WI38 (cell line): Measurements from ENCODE around the gene HS6ST3.

Source experiments
- H3K4me3 ChIP-seq: 2 replicates; pipeline ENCODE4 v1.5.1; 2011; ENCODE audit warnings: low read depth, mild to moderate bottlenecking, control low read depth, low read length
- CTCF ChIP-seq: IDR thresholded peaks from 2 replicates; pipeline ENCODE4 v1.5.1; 2012; ENCODE audit warnings: low read depth, mild to moderate bottlenecking, control low read depth, low read length

The HS6ST3 gene

GRCh38 chr13:96615252-96615651 is 525.3 kb downstream of the HS6ST3 start:
- TF ChIP-seq CTCF = no peak
- no peak overlapping the region for H3K4me3 ChIP-seq

GRCh38 chr13:96617528-96617927 is 527.6 kb downstream of the HS6ST3 start:
- no peak overlapping the region for H3K4me3 ChIP-seq
- no peak for TF ChIP-seq CTCF

GRCh38 chr13:96621634-96622183 is 531.8 kb downstream of the HS6ST3 start:
- TF ChIP-seq CTCF = no peak
- no peak overlapping the region for H3K4me3 ChIP-seq

GRCh38 chr13:96629331-96629730 is 539.4 kb downstream of the HS6ST3 start:
- no peak for TF ChIP-seq CTCF
- H3K4me3 ChIP-seq = no peak overlapping the region

GRCh38 chr13:96632536-96633320 is 542.8 kb downstream of the HS6ST3 start:
- no peak for TF ChIP-seq CTCF
- no peak overlapping the region for H3K4me3 ChIP-seq

- no peak for TF ChIP-seq CTCF
Observed at GRCh38 chr13:96636001-96636709, 546.2 kb downstream of the HS6ST3 start.

GRCh38 chr13:96637039-96637438 is 547.1 kb downstream of the HS6ST3 start:
- no peak for TF ChIP-seq CTCF
- no peak overlapping the region for H3K4me3 ChIP-seq

More at GRCh38 chr13:96636001-96636709, 546.2 kb downstream of the HS6ST3 start:
- no peak overlapping the region for H3K4me3 ChIP-seq
